HEK293 (cell line): ENCODE measurements around the gene SCAMP5.

Source experiments
- CTCF ChIA-PET: fragments of 350-600 bp; formaldehyde crosslinking; extraction: SDS; loops from one replicate; lab custom pipeline; 2021; ENCODE audit warnings: antibody characterized with exemption; lab: Yijun Ruan, JAX
- POLR2A ChIA-PET: fragments of 300-600 bp; formaldehyde crosslinking; extraction: SDS; loops from one replicate; lab custom pipeline; 2020; ENCODE audit warnings: antibody characterized with exemption, inconsistent platforms; lab: Yijun Ruan, JAX
- H3K27ac ChIP-seq: fragments of 200-500 bp; sonication (Bioruptor generic); 2 replicates; pipeline ENCODE4 v1.5.1; 2014; ENCODE audit warnings: low read depth, low read length, control low read depth, inconsistent platforms; ENCODE audit errors: extremely low read depth
- H3K36me3 ChIP-seq, 2 experiments: fragments of 200-500 bp in 1 of 2; sonication (Bioruptor generic) in 1 of 2; 1 replicate in 1 of 2; 2 replicates in 1 of 2; pipeline ENCODE4 v1.5.1; 2014 to 2017; ENCODE audit warnings: inconsistent platforms in 2 of 2, low read length in 2 of 2; ENCODE audit not compliant: control insufficient read depth in 2 of 2, insufficient read depth in 1 of 2
- H3K4me1 ChIP-seq: fragments of 200-500 bp; sonication (Bioruptor generic); 2 replicates; pipeline ENCODE4 v1.5.1; 2014; ENCODE audit warnings: mild to moderate bottlenecking, low read length, inconsistent platforms; ENCODE audit not compliant: control insufficient read depth, insufficient read depth
- H3K4me3 ChIP-seq: 2 replicates; pipeline ENCODE4 v1.5.1; 2011; ENCODE audit warnings: low read depth, mild to moderate bottlenecking, control low read depth, low read length, moderate library complexity
- H3K9me3 ChIP-seq: fragments of 200-500 bp; sonication (Bioruptor generic); 2 replicates; pipeline ENCODE4 v1.5.1; 2014; ENCODE audit warnings: low read depth, low read length, inconsistent platforms; ENCODE audit not compliant: control insufficient read depth, insufficient read depth
- CTCF ChIP-seq: fragments of 450-650 bp; formaldehyde crosslinking; IDR thresholded peaks from 2 replicates; pipeline ENCODE4 v1.5.1; 2016; ENCODE audit warnings: missing biosample characterization, missing genetic modification characterization
- KLF9 ChIP-seq: fragments of 450-650 bp; formaldehyde crosslinking; IDR thresholded peaks from 2 replicates; pipeline ENCODE4 v1.5.1; 2016; ENCODE audit warnings: missing biosample characterization, missing genetic modification characterization, low read depth
- MYNN ChIP-seq: fragments of 450-650 bp; formaldehyde crosslinking; IDR thresholded peaks from 2 replicates; pipeline ENCODE4 v1.5.1; 2016; ENCODE audit warnings: missing biosample characterization, missing genetic modification characterization, borderline replicate concordance
- OSR2 ChIP-seq: fragments of 450-650 bp; formaldehyde crosslinking; IDR thresholded peaks from 2 replicates; pipeline ENCODE4 v1.5.1; 2016; ENCODE audit warnings: missing biosample characterization, missing genetic modification characterization
- OVOL3 ChIP-seq: fragments of 450-650 bp; formaldehyde crosslinking; IDR thresholded peaks from 2 replicates; pipeline ENCODE4 v1.5.1; 2016; ENCODE audit warnings: missing biosample characterization, missing genetic modification characterization
- RBAK ChIP-seq: fragments of 450-650 bp; formaldehyde crosslinking; IDR thresholded peaks from 2 replicates; pipeline ENCODE4 v1.5.1; 2016; ENCODE audit warnings: missing biosample characterization, missing genetic modification characterization
- REST ChIP-seq: fragments of 450-650 bp; formaldehyde crosslinking; IDR thresholded peaks from 2 replicates; pipeline ENCODE4 v1.5.1; 2016; ENCODE audit warnings: missing biosample characterization, missing genetic modification characterization
- WT1 ChIP-seq: fragments of 450-650 bp; formaldehyde crosslinking; IDR thresholded peaks from 2 replicates; pipeline ENCODE4 v1.5.1; 2016; ENCODE audit warnings: missing biosample characterization, missing genetic modification characterization
- ZFHX2 ChIP-seq: fragments of 450-650 bp; formaldehyde crosslinking; conservative IDR thresholded peaks from 2 replicates; pipeline ENCODE4 v1.5.1; 2016; ENCODE audit warnings: missing biosample characterization, missing genetic modification characterization
- ZIC2 ChIP-seq: fragments of 450-650 bp; formaldehyde crosslinking; IDR thresholded peaks from 2 replicates; pipeline ENCODE4 v1.5.1; 2016; ENCODE audit warnings: missing biosample characterization, missing genetic modification characterization
- ZNF114 ChIP-seq: fragments of 450-650 bp; formaldehyde crosslinking; IDR thresholded peaks from 2 replicates; pipeline ENCODE4 v1.5.0; 2017; ENCODE audit warnings: missing biosample characterization, missing genetic modification characterization
- ZNF169 ChIP-seq: fragments of 450-650 bp; formaldehyde crosslinking; IDR thresholded peaks from 2 replicates; pipeline ENCODE4 v1.5.1; 2016; ENCODE audit warnings: missing biosample characterization, missing genetic modification characterization
- ZNF335 ChIP-seq: fragments of 450-650 bp; formaldehyde crosslinking; conservative IDR thresholded peaks from 2 replicates; pipeline ENCODE4 v1.5.1; 2016; ENCODE audit warnings: missing biosample characterization, missing genetic modification characterization
- ZNF654 ChIP-seq: fragments of 450-650 bp; formaldehyde crosslinking; IDR thresholded peaks from 2 replicates; pipeline ENCODE4 v1.5.1; 2016; ENCODE audit warnings: low read depth, missing biosample characterization, missing genetic modification characterization
- ZNF660 ChIP-seq: fragments of 450-650 bp; IDR thresholded peaks from 2 replicates; pipeline ENCODE4 v1.5.1; 2018; ENCODE audit warnings: missing biosample characterization, mild to moderate bottlenecking, missing genetic modification characterization
- TF ChIP-seq, protein P1 (sequence below): fragments of 450-650 bp; formaldehyde crosslinking; IDR thresholded peaks from 2 replicates; pipeline ENCODE4 v1.5.1; 2017; ENCODE audit warnings: missing biosample characterization, missing genetic modification characterization
- TF ChIP-seq, protein P2 (sequence below): fragments of 450-650 bp; formaldehyde crosslinking; IDR thresholded peaks from 2 replicates; pipeline ENCODE4 v1.5.1; 2017; ENCODE audit warnings: missing biosample characterization, missing genetic modification characterization
- TF ChIP-seq, protein P3 (sequence below): fragments of 450-650 bp; formaldehyde crosslinking; IDR thresholded peaks from 2 replicates; pipeline ENCODE4 v1.5.1; 2016; ENCODE audit warnings: missing biosample characterization, missing genetic modification characterization

SCAMP5 gene

DNA sequence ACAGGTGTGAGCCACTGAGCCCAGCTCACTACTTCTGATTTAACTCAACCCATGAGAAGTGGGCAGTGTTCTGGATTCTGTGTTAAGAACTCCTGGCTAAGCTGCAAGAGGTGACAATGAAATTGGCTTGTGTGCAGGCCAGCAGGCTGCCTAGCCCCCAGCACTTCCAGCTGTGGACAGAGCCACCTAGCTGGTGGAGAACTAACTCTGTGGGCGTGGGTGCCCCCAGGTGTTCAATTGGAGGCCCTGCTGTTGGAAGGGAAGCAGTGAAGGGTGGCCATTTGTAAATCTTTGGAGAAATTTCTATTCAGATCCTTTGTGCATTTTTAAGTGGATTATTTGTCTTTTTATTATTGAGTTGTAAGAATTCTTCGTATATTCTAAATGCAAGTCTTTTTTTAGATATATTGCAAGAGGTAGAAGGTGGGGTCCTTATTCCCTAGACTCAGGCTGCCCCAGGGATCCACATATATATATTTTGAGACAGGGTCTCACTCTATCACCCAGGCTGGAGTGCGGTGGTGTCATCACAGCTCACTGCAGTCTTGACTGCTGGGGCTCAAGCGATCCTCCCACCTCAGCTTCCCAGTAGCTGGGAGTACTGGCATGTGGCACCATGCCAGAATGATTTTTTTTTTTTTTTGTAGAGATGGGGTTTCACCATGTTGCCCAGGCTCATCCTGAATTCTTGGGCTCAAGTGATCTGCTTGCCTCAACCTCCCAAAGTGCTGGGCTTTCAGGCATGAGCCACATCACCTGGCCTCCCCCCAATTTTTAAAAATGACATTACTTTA is 7.2 kb upstream of the SCAMP5 start:
- Histone ChIP-seq H3K9me3 (no peaks in the 10 kb centered on the region), H3K36me3 (no peaks in the 10 kb centered on the region), H3K4me3 (no peak overlapping the region), H3K4me1 (no peaks in the 10 kb centered on the region), H3K27ac (no peak overlapping the region)
- ChIA-PET POLR2A (interaction anchor here (1.1 kb wide), 2 partner anchors 31 to 35 kb away, joined by 6 to 7 read pairs; partner anchors contain the start of genes PPCDC and RPP25), CTCF (interaction anchor here (0.6 to 2.0 kb wide), 14 partner anchors 9 to 1950 kb away, joined by 3 to 17 read pairs (median 4); no protein-coding TSS in a partner anchor)
- TF ChIP-seq CTCF (tag by site-specific recombination) (peak; percentile 82), ZNF169 (tag by site-specific recombination) (no peak), KLF9 (no peak), RBAK (no peak), ZNF335 (peak; percentile 27; the same call in 1 of the 2 replicates), ZNF660 (tag by site-specific recombination) (peak; percentile 88), REST (tag by site-specific recombination) (peak; percentile 98), ZNF654 (tag by site-specific recombination) (peak; percentile 57), WT1 (tag by site-specific recombination) (0 out of 2 replicates have a peak, but pooled peaks have one; percentile 16), MYNN (no peak), ZIC2 (tag by site-specific recombination) (peak; percentile 80), ZFHX2 (tag by site-specific recombination) (peak; percentile 51; the same call in 1 of the 2 replicates), ZNF114 (no peak), OSR2 (tag by site-specific recombination) (0 out of 2 replicates have a peak, but pooled peaks have one; percentile 12), OVOL3 (no peak)
- TF ChIP-seq, protein P1, sequence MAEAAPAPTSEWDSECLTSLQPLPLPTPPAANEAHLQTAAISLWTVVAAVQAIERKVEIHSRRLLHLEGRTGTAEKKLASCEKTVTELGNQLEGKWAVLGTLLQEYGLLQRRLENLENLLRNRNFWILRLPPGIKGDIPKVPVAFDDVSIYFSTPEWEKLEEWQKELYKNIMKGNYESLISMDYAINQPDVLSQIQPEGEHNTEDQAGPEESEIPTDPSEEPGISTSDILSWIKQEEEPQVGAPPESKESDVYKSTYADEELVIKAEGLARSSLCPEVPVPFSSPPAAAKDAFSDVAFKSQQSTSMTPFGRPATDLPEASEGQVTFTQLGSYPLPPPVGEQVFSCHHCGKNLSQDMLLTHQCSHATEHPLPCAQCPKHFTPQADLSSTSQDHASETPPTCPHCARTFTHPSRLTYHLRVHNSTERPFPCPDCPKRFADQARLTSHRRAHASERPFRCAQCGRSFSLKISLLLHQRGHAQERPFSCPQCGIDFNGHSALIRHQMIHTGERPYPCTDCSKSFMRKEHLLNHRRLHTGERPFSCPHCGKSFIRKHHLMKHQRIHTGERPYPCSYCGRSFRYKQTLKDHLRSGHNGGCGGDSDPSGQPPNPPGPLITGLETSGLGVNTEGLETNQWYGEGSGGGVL (tag by site-specific recombination), result peak; percentile 29; the same call in 1 of the 2 replicates
- TF ChIP-seq, protein P2, sequence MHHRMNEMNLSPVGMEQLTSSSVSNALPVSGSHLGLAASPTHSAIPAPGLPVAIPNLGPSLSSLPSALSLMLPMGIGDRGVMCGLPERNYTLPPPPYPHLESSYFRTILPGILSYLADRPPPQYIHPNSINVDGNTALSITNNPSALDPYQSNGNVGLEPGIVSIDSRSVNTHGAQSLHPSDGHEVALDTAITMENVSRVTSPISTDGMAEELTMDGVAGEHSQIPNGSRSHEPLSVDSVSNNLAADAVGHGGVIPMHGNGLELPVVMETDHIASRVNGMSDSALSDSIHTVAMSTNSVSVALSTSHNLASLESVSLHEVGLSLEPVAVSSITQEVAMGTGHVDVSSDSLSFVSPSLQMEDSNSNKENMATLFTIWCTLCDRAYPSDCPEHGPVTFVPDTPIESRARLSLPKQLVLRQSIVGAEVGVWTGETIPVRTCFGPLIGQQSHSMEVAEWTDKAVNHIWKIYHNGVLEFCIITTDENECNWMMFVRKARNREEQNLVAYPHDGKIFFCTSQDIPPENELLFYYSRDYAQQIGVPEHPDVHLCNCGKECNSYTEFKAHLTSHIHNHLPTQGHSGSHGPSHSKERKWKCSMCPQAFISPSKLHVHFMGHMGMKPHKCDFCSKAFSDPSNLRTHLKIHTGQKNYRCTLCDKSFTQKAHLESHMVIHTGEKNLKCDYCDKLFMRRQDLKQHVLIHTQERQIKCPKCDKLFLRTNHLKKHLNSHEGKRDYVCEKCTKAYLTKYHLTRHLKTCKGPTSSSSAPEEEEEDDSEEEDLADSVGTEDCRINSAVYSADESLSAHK (tag by site-specific recombination), result no peak
- TF ChIP-seq, protein P3, sequence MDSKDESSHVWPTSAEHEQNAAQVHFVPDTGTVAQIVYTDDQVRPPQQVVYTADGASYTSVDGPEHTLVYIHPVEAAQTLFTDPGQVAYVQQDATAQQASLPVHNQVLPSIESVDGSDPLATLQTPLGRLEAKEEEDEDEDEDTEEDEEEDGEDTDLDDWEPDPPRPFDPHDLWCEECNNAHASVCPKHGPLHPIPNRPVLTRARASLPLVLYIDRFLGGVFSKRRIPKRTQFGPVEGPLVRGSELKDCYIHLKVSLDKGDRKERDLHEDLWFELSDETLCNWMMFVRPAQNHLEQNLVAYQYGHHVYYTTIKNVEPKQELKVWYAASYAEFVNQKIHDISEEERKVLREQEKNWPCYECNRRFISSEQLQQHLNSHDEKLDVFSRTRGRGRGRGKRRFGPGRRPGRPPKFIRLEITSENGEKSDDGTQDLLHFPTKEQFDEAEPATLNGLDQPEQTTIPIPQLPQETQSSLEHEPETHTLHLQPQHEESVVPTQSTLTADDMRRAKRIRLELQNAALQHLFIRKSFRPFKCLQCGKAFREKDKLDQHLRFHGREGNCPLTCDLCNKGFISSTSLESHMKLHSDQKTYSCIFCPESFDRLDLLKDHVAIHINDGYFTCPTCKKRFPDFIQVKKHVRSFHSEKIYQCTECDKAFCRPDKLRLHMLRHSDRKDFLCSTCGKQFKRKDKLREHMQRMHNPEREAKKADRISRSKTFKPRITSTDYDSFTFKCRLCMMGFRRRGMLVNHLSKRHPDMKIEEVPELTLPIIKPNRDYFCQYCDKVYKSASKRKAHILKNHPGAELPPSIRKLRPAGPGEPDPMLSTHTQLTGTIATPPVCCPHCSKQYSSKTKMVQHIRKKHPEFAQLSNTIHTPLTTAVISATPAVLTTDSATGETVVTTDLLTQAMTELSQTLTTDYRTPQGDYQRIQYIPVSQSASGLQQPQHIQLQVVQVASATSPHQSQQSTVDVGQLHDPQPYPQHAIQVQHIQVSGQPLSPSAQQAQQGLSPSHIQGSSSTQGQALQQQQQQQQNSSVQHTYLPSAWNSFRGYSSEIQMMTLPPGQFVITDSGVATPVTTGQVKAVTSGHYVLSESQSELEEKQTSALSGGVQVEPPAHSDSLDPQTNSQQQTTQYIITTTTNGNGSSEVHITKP (tag by site-specific recombination), result peak; percentile 81; the same call in 1 of the 2 replicates
